HepG2 (cell line): Measurements from ENCODE around the gene TCEANC2. TPM values are rescaled to one million over a fixed set of nuclear protein-coding genes. Genes with fewer than 3 reads are reported as not detected.

ENCODE experiments used
- HNF4A ChIP-seq: sonication (generic); formaldehyde crosslinking; IDR thresholded peaks from 2 replicates; pipeline ENCODE4 v1.4.0; 2020; ENCODE audit warnings: missing genetic modification reagents
- MEIS2 ChIP-seq: sonication (generic); formaldehyde crosslinking; IDR thresholded peaks from 2 replicates; pipeline ENCODE4 v1.9.0; 2021; ENCODE audit warnings: mild to moderate bottlenecking, missing genetic modification reagents
- PHF8 ChIP-seq: sonication (generic); formaldehyde crosslinking; IDR thresholded peaks from 2 replicates; pipeline ENCODE4 v1.5.0; 2020; ENCODE audit warnings: missing genetic modification reagents
- POLR2A ChIP-seq, 2 experiments: IDR thresholded peaks; 2 replicates each; pipeline ENCODE4 v1.6.1; 2011; ENCODE audit warnings: low read depth in 2 of 2, low read length in 2 of 2, mild to moderate bottlenecking in 1 of 2, moderate library complexity in 1 of 2; ENCODE audit not compliant: insufficient read depth in 1 of 2
- RCOR2 ChIP-seq: IDR thresholded peaks from 2 replicates; pipeline ENCODE4 v1.6.1; 2016; ENCODE audit warnings: missing biosample characterization, missing genetic modification reagents
- SIX4 ChIP-seq: sonication (generic); formaldehyde crosslinking; IDR thresholded peaks from 2 replicates; pipeline ENCODE4 v1.4.0; 2020; ENCODE audit warnings: missing genetic modification reagents
- SP2 ChIP-seq: sonication (generic); formaldehyde crosslinking; IDR thresholded peaks from 2 replicates; pipeline ENCODE4 v1.5.1; 2020; ENCODE audit warnings: mild to moderate bottlenecking, missing genetic modification reagents
- SRF ChIP-seq: IDR thresholded peaks from 2 replicates; pipeline ENCODE4 v1.6.1; 2011; ENCODE audit warnings: mild to moderate bottlenecking, low read depth, low read length, moderate library complexity
- TBL1XR1 ChIP-seq: fragments of 150-350 bp; IDR thresholded peaks from 2 replicates; pipeline ENCODE4 v1.6.1; 2014; ENCODE audit warnings: borderline replicate concordance, low read length; ENCODE audit not compliant: partially characterized antibody
- THRA ChIP-seq: sonication (generic); formaldehyde crosslinking; IDR thresholded peaks from 2 replicates; pipeline ENCODE4 v1.4.0; 2020; ENCODE audit warnings: missing genetic modification reagents, borderline replicate concordance
- ZNF251 ChIP-seq: sonication (generic); formaldehyde crosslinking; IDR thresholded peaks from 2 replicates; pipeline ENCODE4 v1.9.0; 2021; ENCODE audit warnings: mild to moderate bottlenecking, missing genetic modification reagents
- ZNF282 ChIP-seq: fragments of 450-650 bp; IDR thresholded peaks from 2 replicates; pipeline ENCODE4 v1.6.1; 2018; ENCODE audit not compliant: partially characterized antibody
- ZNF572 ChIP-seq: sonication (generic); formaldehyde crosslinking; IDR thresholded peaks from 2 replicates; pipeline ENCODE4 v1.5.1; 2020; ENCODE audit warnings: mild to moderate bottlenecking, missing genetic modification reagents
- ZNF619 ChIP-seq: sonication (generic); formaldehyde crosslinking; IDR thresholded peaks from 2 replicates; pipeline ENCODE4 v1.4.0; 2020; ENCODE audit warnings: mild to moderate bottlenecking, missing genetic modification reagents
- ZNF670 ChIP-seq: sonication (generic); formaldehyde crosslinking; IDR thresholded peaks from 2 replicates; pipeline ENCODE4 v1.8.0; 2022; ENCODE audit warnings: mild to moderate bottlenecking, missing genetic modification reagents, borderline replicate concordance
- ZNF724P ChIP-seq: sonication (generic); formaldehyde crosslinking; IDR thresholded peaks from 2 replicates; pipeline ENCODE4 v1.8.0; 2022; ENCODE audit warnings: missing genetic modification reagents, borderline replicate concordance
- polyA plus RNA-seq, 8 experiments: library from polyadenylated mRNA; depleted of rRNA in 3 of 8; stranded (reverse) in 7 of 8; unstranded in 1 of 8; fragments of >200 nt; fragmentation: Illumina TruSeq in 4 of 8; extraction: Trizol in 4 of 8; gene quantifications; 2 replicates each; pipeline versions ENCODE4 v1.2.1 to v1.2.3, GENCODE V29; 2011 to 2016; ENCODE audit warnings: low read depth in 4 of 8, missing spikeins in 1 of 8, mixed read lengths in 1 of 8; ENCODE audit not compliant: insufficient read depth in 1 of 8
- total RNA-seq, 5 experiments: library from RNA; depleted of rRNA; stranded (reverse); fragments of >200 nt; fragmentation: Illumina TruSeq; extraction: Trizol; gene quantifications; 2 replicates each; pipeline ENCODE4 v1.2.3, GENCODE V29; 2016; ENCODE audit warnings: low read depth in 1 of 5
- TF ChIP-seq, protein P1 (sequence below): sonication (generic); formaldehyde crosslinking; IDR thresholded peaks from 2 replicates; pipeline ENCODE4 v1.4.0; 2020; ENCODE audit warnings: low read depth, missing genetic modification reagents
- TF ChIP-seq, protein P2 (sequence below): IDR thresholded peaks from 2 replicates; pipeline ENCODE4 v1.6.1; 2018; ENCODE audit warnings: missing genetic modification reagents, mild to moderate bottlenecking, missing compliant biosample characterization
- TF ChIP-seq, protein P3 (sequence below): sonication (generic); formaldehyde crosslinking; IDR thresholded peaks from 2 replicates; pipeline ENCODE4 v1.5.0; 2020; ENCODE audit warnings: mild to moderate bottlenecking, missing genetic modification reagents
- TF ChIP-seq, protein P4 (sequence below): sonication (generic); formaldehyde crosslinking; conservative IDR thresholded peaks from 2 replicates; pipeline ENCODE4 v1.4.0; 2020; ENCODE audit warnings: missing genetic modification reagents

The TCEANC2 gene
- total and polyA plus RNA-seq, 2 of the 13 experiments (the other 11 are each of a cell fraction or from before 2014, with no cell fraction given) = 3.8 to 5.0 TPM

DNA sequence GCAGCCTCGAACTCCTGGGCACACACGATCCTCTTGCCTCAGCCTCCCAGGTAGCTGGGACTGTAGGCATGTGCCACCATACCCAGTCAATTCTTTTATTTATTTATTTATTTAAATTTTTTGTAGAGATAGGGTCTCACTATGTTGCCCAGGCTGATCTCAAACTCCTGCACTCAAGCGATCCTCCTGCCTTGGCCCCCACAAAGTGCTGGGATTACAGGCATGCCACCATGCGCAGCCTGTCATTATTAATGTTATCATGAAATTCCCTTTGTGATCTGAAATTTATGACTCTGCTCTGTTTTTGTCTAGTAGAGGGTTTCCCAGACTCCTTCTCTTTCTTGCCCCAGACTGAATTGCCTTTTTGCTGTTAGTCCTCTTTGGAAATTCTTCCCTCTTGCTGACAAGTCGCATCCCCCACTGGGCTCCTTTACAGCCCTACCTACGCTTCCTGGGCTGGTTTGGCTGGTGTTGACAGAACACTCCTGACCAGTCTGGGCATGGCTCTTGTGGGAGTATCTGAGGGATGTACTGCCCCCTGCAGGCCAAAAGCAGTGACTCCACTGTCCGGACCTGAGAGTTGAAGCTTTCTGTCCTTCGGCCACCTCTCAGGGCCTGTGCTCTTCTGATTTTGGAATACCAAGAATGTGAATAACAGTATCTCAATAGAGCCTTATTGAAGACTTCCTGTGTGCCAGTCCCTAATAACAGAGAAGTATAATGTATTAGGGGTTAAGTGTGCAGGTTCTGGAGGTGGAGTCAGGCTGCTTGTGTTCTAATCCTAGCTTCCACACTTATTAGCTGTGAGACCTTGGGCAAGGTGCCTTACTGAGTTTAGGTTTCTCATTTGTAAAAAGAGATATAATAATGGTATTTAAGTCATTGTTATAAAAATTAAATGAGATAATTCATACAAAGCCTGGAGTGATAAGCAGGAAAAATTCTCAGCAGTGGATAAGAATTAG, 28.2 kb downstream of the TCEANC2 start (continued):
- TF ChIP-seq ZNF724P (CRISPR knock-in tag) (no peak), HNF4A (CRISPR knock-in tag) (peak; percentile 16; the same call in 1 of the 2 replicates), ZNF619 (CRISPR knock-in tag) (no peak), ZNF572 (CRISPR knock-in tag) (0 out of 2 replicates have a peak, but pooled peaks have one; percentile 32), ZNF251 (no peak), PHF8 (CRISPR knock-in tag) (no peak), POLR2A (IDR thresholded peaks at IDR 0.05; ENCODE audit: insufficient read depth in 1 of 2, low read depth in 2 of 2, low read length in 2 of 2) (no peak), ZNF670 (CRISPR knock-in tag) (no peak), RCOR2 (CRISPR knock-in tag) (0 out of 2 replicates have a peak, but pooled peaks have one; percentile 19), ZNF282 (no peak), SP2 (CRISPR knock-in tag) (no peak), THRA (CRISPR knock-in tag) (0 out of 2 replicates have a peak, but pooled peaks have one; percentile 33), MEIS2 (no peak), TBL1XR1 (no peak), SIX4 (0 out of 2 replicates have a peak, but pooled peaks have one; percentile 17), SRF (no peak)
- TF ChIP-seq, protein P1, sequence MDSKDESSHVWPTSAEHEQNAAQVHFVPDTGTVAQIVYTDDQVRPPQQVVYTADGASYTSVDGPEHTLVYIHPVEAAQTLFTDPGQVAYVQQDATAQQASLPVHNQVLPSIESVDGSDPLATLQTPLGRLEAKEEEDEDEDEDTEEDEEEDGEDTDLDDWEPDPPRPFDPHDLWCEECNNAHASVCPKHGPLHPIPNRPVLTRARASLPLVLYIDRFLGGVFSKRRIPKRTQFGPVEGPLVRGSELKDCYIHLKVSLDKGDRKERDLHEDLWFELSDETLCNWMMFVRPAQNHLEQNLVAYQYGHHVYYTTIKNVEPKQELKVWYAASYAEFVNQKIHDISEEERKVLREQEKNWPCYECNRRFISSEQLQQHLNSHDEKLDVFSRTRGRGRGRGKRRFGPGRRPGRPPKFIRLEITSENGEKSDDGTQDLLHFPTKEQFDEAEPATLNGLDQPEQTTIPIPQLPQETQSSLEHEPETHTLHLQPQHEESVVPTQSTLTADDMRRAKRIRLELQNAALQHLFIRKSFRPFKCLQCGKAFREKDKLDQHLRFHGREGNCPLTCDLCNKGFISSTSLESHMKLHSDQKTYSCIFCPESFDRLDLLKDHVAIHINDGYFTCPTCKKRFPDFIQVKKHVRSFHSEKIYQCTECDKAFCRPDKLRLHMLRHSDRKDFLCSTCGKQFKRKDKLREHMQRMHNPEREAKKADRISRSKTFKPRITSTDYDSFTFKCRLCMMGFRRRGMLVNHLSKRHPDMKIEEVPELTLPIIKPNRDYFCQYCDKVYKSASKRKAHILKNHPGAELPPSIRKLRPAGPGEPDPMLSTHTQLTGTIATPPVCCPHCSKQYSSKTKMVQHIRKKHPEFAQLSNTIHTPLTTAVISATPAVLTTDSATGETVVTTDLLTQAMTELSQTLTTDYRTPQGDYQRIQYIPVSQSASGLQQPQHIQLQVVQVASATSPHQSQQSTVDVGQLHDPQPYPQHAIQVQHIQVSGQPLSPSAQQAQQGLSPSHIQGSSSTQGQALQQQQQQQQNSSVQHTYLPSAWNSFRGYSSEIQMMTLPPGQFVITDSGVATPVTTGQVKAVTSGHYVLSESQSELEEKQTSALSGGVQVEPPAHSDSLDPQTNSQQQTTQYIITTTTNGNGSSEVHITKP (CRISPR knock-in tag) = no peak
- TF ChIP-seq, protein P2, sequence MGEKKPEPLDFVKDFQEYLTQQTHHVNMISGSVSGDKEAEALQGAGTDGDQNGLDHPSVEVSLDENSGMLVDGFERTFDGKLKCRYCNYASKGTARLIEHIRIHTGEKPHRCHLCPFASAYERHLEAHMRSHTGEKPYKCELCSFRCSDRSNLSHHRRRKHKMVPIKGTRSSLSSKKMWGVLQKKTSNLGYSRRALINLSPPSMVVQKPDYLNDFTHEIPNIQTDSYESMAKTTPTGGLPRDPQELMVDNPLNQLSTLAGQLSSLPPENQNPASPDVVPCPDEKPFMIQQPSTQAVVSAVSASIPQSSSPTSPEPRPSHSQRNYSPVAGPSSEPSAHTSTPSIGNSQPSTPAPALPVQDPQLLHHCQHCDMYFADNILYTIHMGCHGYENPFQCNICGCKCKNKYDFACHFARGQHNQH = no peak
- TF ChIP-seq, protein P3, sequence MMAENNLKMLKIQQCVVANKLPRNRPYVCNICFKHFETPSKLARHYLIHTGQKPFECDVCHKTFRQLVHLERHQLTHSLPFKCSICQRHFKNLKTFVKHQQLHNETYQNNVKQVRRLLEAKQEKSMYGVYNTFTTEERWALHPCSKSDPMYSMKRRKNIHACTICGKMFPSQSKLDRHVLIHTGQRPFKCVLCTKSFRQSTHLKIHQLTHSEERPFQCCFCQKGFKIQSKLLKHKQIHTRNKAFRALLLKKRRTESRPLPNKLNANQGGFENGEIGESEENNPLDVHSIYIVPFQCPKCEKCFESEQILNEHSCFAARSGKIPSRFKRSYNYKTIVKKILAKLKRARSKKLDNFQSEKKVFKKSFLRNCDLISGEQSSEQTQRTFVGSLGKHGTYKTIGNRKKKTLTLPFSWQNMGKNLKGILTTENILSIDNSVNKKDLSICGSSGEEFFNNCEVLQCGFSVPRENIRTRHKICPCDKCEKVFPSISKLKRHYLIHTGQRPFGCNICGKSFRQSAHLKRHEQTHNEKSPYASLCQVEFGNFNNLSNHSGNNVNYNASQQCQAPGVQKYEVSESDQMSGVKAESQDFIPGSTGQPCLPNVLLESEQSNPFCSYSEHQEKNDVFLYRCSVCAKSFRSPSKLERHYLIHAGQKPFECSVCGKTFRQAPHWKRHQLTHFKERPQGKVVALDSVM (CRISPR knock-in tag) = 0 out of 2 replicates have a peak, but pooled peaks have one; percentile 25
- TF ChIP-seq, protein P4, sequence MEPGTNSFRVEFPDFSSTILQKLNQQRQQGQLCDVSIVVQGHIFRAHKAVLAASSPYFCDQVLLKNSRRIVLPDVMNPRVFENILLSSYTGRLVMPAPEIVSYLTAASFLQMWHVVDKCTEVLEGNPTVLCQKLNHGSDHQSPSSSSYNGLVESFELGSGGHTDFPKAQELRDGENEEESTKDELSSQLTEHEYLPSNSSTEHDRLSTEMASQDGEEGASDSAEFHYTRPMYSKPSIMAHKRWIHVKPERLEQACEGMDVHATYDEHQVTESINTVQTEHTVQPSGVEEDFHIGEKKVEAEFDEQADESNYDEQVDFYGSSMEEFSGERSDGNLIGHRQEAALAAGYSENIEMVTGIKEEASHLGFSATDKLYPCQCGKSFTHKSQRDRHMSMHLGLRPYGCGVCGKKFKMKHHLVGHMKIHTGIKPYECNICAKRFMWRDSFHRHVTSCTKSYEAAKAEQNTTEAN (CRISPR knock-in tag) = no peak
